ENCODE measurements around the gene COL4A1.

COL4A1 gene

GRCh38 chr13:110155072-110155471 is 151.9 kb downstream of the COL4A1 start:
- H4K20me1 ChIP-seq (ENCODE audit: insufficient read depth, low read length), result no peaks in the 10 kb centered on the region
- H3K4me3 ChIP-seq (ENCODE audit: low read depth, low read length, poor library complexity, severe bottlenecking), result no peak overlapping the region
- no peaks in the 10 kb centered on the region for H3K79me2 ChIP-seq (ENCODE audit: insufficient read depth, low read length)
- no peak overlapping the region for H3K4me2 ChIP-seq (ENCODE audit: low read length)
- no peak overlapping the region for H3K27ac ChIP-seq (ENCODE audit: low read depth, low read length, poor library complexity, severe bottlenecking)
- no peaks in the 10 kb centered on the region for H3K9me2 ChIP-seq (ENCODE audit: low read depth, low read length)
- no peaks in the 10 kb centered on the region for H3K4me1 ChIP-seq (ENCODE audit: insufficient read depth, low read length, severe bottlenecking)
- peaks cover 12% of the 10 kb centered on the region; the same call in 1 of the 2 replicates for H3K27me3 ChIP-seq (ENCODE audit: insufficient read depth, low read length)
- H3K9ac ChIP-seq (ENCODE audit: low read length), result no peak overlapping the region
- no peak overlapping the region for H2AFZ ChIP-seq (ENCODE audit: low read length)
- no peak for TF ChIP-seq EZH2 (IDR thresholded peaks at IDR 0.05; ENCODE audit: borderline replicate concordance, low read length)
- TF ChIP-seq, protein P1, sequence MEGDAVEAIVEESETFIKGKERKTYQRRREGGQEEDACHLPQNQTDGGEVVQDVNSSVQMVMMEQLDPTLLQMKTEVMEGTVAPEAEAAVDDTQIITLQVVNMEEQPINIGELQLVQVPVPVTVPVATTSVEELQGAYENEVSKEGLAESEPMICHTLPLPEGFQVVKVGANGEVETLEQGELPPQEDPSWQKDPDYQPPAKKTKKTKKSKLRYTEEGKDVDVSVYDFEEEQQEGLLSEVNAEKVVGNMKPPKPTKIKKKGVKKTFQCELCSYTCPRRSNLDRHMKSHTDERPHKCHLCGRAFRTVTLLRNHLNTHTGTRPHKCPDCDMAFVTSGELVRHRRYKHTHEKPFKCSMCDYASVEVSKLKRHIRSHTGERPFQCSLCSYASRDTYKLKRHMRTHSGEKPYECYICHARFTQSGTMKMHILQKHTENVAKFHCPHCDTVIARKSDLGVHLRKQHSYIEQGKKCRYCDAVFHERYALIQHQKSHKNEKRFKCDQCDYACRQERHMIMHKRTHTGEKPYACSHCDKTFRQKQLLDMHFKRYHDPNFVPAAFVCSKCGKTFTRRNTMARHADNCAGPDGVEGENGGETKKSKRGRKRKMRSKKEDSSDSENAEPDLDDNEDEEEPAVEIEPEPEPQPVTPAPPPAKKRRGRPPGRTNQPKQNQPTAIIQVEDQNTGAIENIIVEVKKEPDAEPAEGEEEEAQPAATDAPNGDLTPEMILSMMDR (IDR thresholded peaks at IDR 0.05; ENCODE audit: low read length), result no peak
- no peaks in the 10 kb centered on the region for H3K9me3 ChIP-seq (ENCODE audit: low read length)
- no peaks in the 10 kb centered on the region for H3F3A ChIP-seq (ENCODE audit: insufficient read depth, low read length)
- no peaks in the 10 kb centered on the region for H3K36me3 ChIP-seq (ENCODE audit: insufficient read depth, low read length)

DNA sequence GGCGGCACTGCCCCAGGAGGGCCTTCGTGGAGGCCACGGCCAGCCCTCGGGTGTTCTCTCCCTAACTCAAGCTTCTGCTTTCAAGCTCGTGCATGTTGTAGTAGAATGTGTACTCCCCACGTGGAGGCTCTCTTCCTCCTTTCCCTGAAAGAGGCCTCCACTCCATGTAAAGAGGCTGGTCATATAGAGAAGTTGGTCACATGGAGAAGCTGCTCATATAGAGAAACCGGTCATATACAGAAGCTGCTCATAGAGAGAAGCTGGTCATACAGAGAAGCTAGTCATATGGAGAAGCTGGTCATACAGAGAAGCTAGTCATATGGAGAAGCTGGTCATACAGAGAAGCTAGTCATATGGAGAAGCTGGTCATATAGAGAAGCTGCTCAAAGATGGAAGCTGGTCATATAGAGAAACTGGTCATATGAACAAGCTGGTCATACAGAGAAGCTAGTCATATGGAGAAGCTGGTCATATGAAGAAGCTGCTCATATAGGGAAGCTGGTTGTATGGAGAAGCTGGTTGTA is 152.5 kb downstream of the COL4A1 start:
- H3K9ac ChIP-seq (ENCODE audit: low read length), result no peak overlapping the region
- no peak overlapping the region for H3K4me2 ChIP-seq (ENCODE audit: low read length)
- H3F3A ChIP-seq (ENCODE audit: insufficient read depth, low read length), result no peaks in the 10 kb centered on the region
- H3K27ac ChIP-seq (ENCODE audit: low read depth, low read length, poor library complexity, severe bottlenecking), result no peak overlapping the region
- no peaks in the 10 kb centered on the region for H3K36me3 ChIP-seq (ENCODE audit: insufficient read depth, low read length)
- H3K79me2 ChIP-seq (ENCODE audit: insufficient read depth, low read length), result no peaks in the 10 kb centered on the region
- no peaks in the 10 kb centered on the region for H3K4me1 ChIP-seq (ENCODE audit: insufficient read depth, low read length, severe bottlenecking)
- H3K4me3 ChIP-seq (ENCODE audit: low read depth, low read length, poor library complexity, severe bottlenecking), result no peak overlapping the region
- TF ChIP-seq, protein P1 (IDR thresholded peaks at IDR 0.05; ENCODE audit: low read length), result no peak
- no peak for TF ChIP-seq EZH2 (IDR thresholded peaks at IDR 0.05; ENCODE audit: borderline replicate concordance, low read length)
- peaks cover 12% of the 10 kb centered on the region; the same call in 1 of the 2 replicates for H3K27me3 ChIP-seq (ENCODE audit: insufficient read depth, low read length)
- no peaks in the 10 kb centered on the region for H3K9me2 ChIP-seq (ENCODE audit: low read depth, low read length)
- H3K9me3 ChIP-seq (ENCODE audit: low read length), result no peaks in the 10 kb centered on the region
- H2AFZ ChIP-seq (ENCODE audit: low read length), result no peak overlapping the region
- no peaks in the 10 kb centered on the region for H4K20me1 ChIP-seq (ENCODE audit: insufficient read depth, low read length)

DNA sequence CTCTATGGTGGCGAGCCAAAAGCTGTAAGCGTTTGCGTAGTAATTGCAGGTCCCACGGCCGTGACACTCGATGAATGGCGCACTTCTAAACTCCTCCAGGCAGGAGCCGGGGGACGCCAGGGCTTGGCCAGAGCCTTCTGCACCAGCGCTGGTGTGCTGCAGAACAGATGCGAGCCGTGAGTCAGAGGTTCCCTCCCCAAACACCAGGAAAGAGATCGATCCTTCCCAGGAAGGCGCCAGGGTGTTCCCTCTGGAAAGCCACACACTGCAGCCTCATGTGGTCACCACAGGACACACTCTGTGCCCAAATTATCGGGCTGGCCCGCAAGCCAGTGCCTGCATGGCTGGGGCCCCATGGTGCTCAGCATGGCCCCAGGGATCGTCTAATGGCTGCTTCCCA is 154.6 kb downstream of the COL4A1 start:
- H3K27ac ChIP-seq (ENCODE audit: low read depth, low read length, poor library complexity, severe bottlenecking), result no peak overlapping the region
- TF ChIP-seq EZH2 (IDR thresholded peaks at IDR 0.05; ENCODE audit: borderline replicate concordance, low read length), result no peak
- TF ChIP-seq, protein P1 (IDR thresholded peaks at IDR 0.05; ENCODE audit: low read length), result no peak
- no peaks in the 10 kb centered on the region for H3K9me3 ChIP-seq (ENCODE audit: low read length)
- no peak overlapping the region for H2AFZ ChIP-seq (ENCODE audit: low read length)
- no peaks in the 10 kb centered on the region for H3K79me2 ChIP-seq (ENCODE audit: insufficient read depth, low read length)
- no peaks in the 10 kb centered on the region for H3K4me1 ChIP-seq (ENCODE audit: insufficient read depth, low read length, severe bottlenecking)
- no peak overlapping the region for H3K9ac ChIP-seq (ENCODE audit: low read length)
- peaks cover 17% of the 10 kb centered on the region for H3K27me3 ChIP-seq (ENCODE audit: insufficient read depth, low read length)
- no peaks in the 10 kb centered on the region for H3K36me3 ChIP-seq (ENCODE audit: insufficient read depth, low read length)
- no peak overlapping the region for H3K4me3 ChIP-seq (ENCODE audit: low read depth, low read length, poor library complexity, severe bottlenecking)
- H3K9me2 ChIP-seq (ENCODE audit: low read depth, low read length), result no peaks in the 10 kb centered on the region
- no peaks in the 10 kb centered on the region for H4K20me1 ChIP-seq (ENCODE audit: insufficient read depth, low read length)
- no peaks in the 10 kb centered on the region for H3F3A ChIP-seq (ENCODE audit: insufficient read depth, low read length)
- H3K4me2 ChIP-seq (ENCODE audit: low read length), result no peak overlapping the region

All from OCI-LY1 (cell line).